K562 (cell line): ENCODE measurements around the gene SON. TPM values are rescaled to one million over a fixed set of nuclear protein-coding genes. Genes with fewer than 3 reads are reported as not detected.

ENCODE experiments used
- ATF7 ChIP-seq: fragments of 450-650 bp; IDR thresholded peaks from 2 replicates; pipeline ENCODE4 v1.7.1; 2014; ENCODE audit warnings: mild to moderate bottlenecking, moderate library complexity
- DPF2 ChIP-seq: fragments of 450-650 bp; IDR thresholded peaks from 2 replicates; pipeline ENCODE4 v1.6.1; 2016
- HNRNPK ChIP-seq: fragments of 200-400 bp; formaldehyde crosslinking; IDR thresholded peaks from one replicate; pipeline ENCODE4 v1.6.1; 2018; ENCODE audit warnings: mild to moderate bottlenecking, low read depth, low read length; ENCODE audit not compliant: poor library complexity, severe bottlenecking
- KDM1A ChIP-seq, 2 experiments: fragments of 450-650 bp; IDR thresholded peaks; 2 replicates each; pipeline ENCODE4 v1.6.1; 2016; ENCODE audit warnings: mild to moderate bottlenecking in 2 of 2
- KLF1 ChIP-seq: fragments of 450-650 bp; IDR thresholded peaks from 2 replicates; pipeline ENCODE4 v1.6.1; 2016; ENCODE audit warnings: missing genetic modification characterization, missing compliant biosample characterization
- MYNN ChIP-seq, 2 experiments: sonication (generic); formaldehyde crosslinking in 1 of 2; IDR thresholded peaks; 2 replicates each; pipeline versions ENCODE4 v1.5.0 to v1.6.1; 2016 to 2020; ENCODE audit warnings: antibody characterized with exemption in 1 of 2, missing genetic modification reagents in 1 of 2
- NCOA1 ChIP-seq: fragments of 450-650 bp; IDR thresholded peaks from 2 replicates; pipeline ENCODE4 v1.6.1; 2016; ENCODE audit warnings: low read depth
- NFIC ChIP-seq: fragments of 450-650 bp; IDR thresholded peaks from 2 replicates; pipeline ENCODE4 v1.6.1; 2017; ENCODE audit warnings: mild to moderate bottlenecking, inconsistent platforms
- SMAD2 ChIP-seq: fragments of 150-350 bp; IDR thresholded peaks from 2 replicates; pipeline ENCODE4 v1.6.1; 2014; ENCODE audit warnings: low read depth, mild to moderate bottlenecking, low read length
- STAT5B ChIP-seq: fragments of 250-450 bp; sonication (Bioruptor Pico); IDR thresholded peaks from 2 replicates; pipeline ENCODE4 v1.8.0; 2021; ENCODE audit warnings: mild to moderate bottlenecking, inconsistent platforms
- XRCC3 ChIP-seq: fragments of 450-650 bp; IDR thresholded peaks from 2 replicates; pipeline ENCODE4 v1.6.1; 2017; ENCODE audit warnings: mild to moderate bottlenecking, moderate library complexity
- ZKSCAN1 ChIP-seq: fragments of 150-350 bp; IDR thresholded peaks from 2 replicates; pipeline ENCODE4 v1.6.1; 2016; ENCODE audit warnings: low read depth, low read length
- ZNF124 ChIP-seq: sonication (generic); formaldehyde crosslinking; IDR thresholded peaks from 2 replicates; pipeline ENCODE4 v1.8.1; 2022; ENCODE audit warnings: missing genetic modification reagents
- ZNF347 ChIP-seq: fragments of 450-650 bp; formaldehyde crosslinking; IDR thresholded peaks from 2 replicates; pipeline ENCODE4 v1.4.0; 2020; ENCODE audit warnings: low read depth, mild to moderate bottlenecking, moderate library complexity
- ZNF354B ChIP-seq: fragments of 250-450 bp; sonication (Bioruptor Pico); IDR thresholded peaks from 2 replicates; pipeline ENCODE4 v1.4.0; 2020
- polyA plus RNA-seq, 8 experiments: library from polyadenylated mRNA; depleted of rRNA in 4 of 8; stranded (reverse) in 5 of 8; unstranded in 3 of 8; fragments of >200 nt; fragmentation: Nextera tagmentation in 2 of 8; fragmentation: Illumina TruSeq in 1 of 8; extraction: Ambion mirVana in 2 of 8; extraction: Trizol in 1 of 8; gene quantifications; 2 replicates each; pipeline versions ENCODE4 v1.2.1 to v1.2.3, GENCODE V29; 2011 to 2014; ENCODE audit warnings: inconsistent platforms in 1 of 8, missing spikeins in 1 of 8
- total RNA-seq, 7 experiments: library from RNA; depleted of rRNA in 6 of 7; stranded (reverse); fragments of >200 nt in 6 of 7; fragmentation: Illumina TruSeq in 2 of 7; extraction: Trizol in 2 of 7; gene quantifications; 2 replicates each; pipeline versions ENCODE4 v1.2.1 to v1.2.3, GENCODE V29; 2011 to 2021; ENCODE audit warnings: low replicate concordance in 1 of 7
- TF ChIP-seq, protein P1 (sequence below), 3 experiments: IDR thresholded peaks in 2 of 3; conservative IDR thresholded peaks in 1 of 3; 2 replicates each; pipeline ENCODE4 v1.5.1; 2011 to 2012; ENCODE audit warnings: low read length in 3 of 3, mild to moderate bottlenecking in 3 of 3, control low read depth in 2 of 3, improper control_type of control experiment in 1 of 3, inconsistent platforms in 1 of 3, low read depth in 1 of 3, mixed read lengths in 1 of 3, moderate library complexity in 1 of 3; ENCODE audit not compliant: insufficient read depth in 2 of 3
- TF ChIP-seq, protein P2 (sequence below): fragments of 450-650 bp; formaldehyde crosslinking; IDR thresholded peaks from 2 replicates; pipeline ENCODE4 v1.4.0; 2022; ENCODE audit warnings: missing genetic modification characterization
- TF ChIP-seq, protein P3 (sequence below): fragments of 450-650 bp; IDR thresholded peaks from 2 replicates; pipeline ENCODE4 v1.6.1; 2016; ENCODE audit warnings: missing biosample characterization, missing genetic modification characterization
- TF ChIP-seq, protein P4 (sequence below): IDR thresholded peaks from 2 replicates; pipeline ENCODE4 v1.6.1; 2011; ENCODE audit not compliant: insufficient read length; ENCODE audit errors: extremely low read depth
- TF ChIP-seq, protein P5 (sequence below): IDR thresholded peaks from 2 replicates; pipeline ENCODE4 v1.6.1; 2014; ENCODE audit warnings: antibody characterized with exemption

The SON gene
- total and polyA plus RNA-seq, 9 of the 15 experiments (the other 6 are each of a cell fraction or from before 2014, with no cell fraction given): 105 to 742 (median 187) TPM

DNA sequence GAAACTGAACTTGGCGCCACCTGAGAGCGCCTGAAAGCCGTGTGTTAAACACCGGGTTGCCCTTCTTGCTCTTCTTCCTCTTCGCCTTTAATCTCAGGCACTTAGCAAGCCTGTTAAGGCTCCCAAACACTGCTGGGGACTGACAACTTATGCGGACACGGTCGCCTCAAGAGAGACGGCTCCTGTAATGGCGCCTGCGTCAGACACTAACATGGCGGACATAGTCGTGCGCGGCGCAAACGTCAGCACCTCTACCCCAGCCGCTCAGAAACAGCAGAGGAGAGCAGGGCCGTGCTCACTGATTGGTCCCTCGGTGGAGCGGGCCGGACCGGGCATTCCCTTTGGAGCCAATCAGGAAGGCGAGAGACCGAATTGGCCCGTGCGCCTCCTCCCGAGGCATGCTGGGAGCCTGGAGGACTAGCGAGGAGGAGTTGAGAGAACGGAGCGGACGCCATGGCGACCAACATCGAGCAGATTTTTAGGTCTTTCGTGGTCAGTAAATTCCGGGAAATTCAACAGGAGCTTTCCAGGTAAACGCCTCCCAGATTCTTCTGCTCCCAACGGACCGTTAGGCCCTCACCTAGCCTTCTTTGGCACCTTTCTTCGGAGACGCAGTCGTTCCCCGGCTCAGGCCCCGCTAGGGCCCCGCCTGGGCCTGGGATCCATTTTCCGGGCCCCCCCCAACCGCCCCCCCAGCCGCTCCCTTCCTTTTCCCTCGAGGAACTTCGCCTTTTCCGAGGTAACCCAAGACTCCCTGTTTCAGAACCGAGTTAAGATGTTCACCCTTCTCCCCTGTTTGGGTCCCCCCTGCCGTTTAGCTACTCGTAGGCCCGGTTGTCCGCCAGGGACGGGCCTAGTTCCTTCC is at the start of gene SON (continued):
- TF ChIP-seq SMAD2 (no peak), KDM1A (IDR thresholded peaks at IDR 0.05) (no peak), NCOA1 (peak; percentile 23; the same call in 1 of the 2 replicates), DPF2 (peak; percentile 50), ATF7 (peak; percentile 90), XRCC3 (no peak), KLF1 (tag) (no peak), NFIC (no peak), STAT5B (CRISPR knock-in tag) (no peak), ZNF124 (CRISPR knock-in tag) (no peak), HNRNPK (no peak), ZNF354B (no peak), ZNF347 (no peak), MYNN (IDR thresholded peaks at IDR 0.05) (no peak), MYNN (CRISPR knock-in tag; IDR thresholded peaks at IDR 0.05) (no peak), ZKSCAN1 (peak; percentile 14; the same call in 1 of the 2 replicates)
- TF ChIP-seq, protein P1, sequence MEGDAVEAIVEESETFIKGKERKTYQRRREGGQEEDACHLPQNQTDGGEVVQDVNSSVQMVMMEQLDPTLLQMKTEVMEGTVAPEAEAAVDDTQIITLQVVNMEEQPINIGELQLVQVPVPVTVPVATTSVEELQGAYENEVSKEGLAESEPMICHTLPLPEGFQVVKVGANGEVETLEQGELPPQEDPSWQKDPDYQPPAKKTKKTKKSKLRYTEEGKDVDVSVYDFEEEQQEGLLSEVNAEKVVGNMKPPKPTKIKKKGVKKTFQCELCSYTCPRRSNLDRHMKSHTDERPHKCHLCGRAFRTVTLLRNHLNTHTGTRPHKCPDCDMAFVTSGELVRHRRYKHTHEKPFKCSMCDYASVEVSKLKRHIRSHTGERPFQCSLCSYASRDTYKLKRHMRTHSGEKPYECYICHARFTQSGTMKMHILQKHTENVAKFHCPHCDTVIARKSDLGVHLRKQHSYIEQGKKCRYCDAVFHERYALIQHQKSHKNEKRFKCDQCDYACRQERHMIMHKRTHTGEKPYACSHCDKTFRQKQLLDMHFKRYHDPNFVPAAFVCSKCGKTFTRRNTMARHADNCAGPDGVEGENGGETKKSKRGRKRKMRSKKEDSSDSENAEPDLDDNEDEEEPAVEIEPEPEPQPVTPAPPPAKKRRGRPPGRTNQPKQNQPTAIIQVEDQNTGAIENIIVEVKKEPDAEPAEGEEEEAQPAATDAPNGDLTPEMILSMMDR (IDR thresholded peaks at IDR 0.05 in 2 of 3, conservative IDR thresholded peaks at IDR 0.05 in 1 of 3; ENCODE audit: insufficient read depth in 2 of 3, low read depth in 1 of 3, low read length in 3 of 3): no peak
- TF ChIP-seq, protein P2, sequence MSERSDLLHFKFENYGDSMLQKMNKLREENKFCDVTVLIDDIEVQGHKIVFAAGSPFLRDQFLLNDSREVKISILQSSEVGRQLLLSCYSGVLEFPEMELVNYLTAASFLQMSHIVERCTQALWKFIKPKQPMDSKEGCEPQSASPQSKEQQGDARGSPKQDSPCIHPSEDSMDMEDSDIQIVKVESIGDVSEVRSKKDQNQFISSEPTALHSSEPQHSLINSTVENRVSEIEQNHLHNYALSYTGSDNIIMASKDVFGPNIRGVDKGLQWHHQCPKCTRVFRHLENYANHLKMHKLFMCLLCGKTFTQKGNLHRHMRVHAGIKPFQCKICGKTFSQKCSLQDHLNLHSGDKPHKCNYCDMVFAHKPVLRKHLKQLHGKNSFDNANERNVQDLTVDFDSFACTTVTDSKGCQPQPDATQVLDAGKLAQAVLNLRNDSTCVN: 0 out of 2 replicates have a peak, but pooled peaks have one; percentile 34
- TF ChIP-seq, protein P3, sequence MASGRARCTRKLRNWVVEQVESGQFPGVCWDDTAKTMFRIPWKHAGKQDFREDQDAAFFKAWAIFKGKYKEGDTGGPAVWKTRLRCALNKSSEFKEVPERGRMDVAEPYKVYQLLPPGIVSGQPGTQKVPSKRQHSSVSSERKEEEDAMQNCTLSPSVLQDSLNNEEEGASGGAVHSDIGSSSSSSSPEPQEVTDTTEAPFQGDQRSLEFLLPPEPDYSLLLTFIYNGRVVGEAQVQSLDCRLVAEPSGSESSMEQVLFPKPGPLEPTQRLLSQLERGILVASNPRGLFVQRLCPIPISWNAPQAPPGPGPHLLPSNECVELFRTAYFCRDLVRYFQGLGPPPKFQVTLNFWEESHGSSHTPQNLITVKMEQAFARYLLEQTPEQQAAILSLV (tag): no peak
- TF ChIP-seq, protein P4, sequence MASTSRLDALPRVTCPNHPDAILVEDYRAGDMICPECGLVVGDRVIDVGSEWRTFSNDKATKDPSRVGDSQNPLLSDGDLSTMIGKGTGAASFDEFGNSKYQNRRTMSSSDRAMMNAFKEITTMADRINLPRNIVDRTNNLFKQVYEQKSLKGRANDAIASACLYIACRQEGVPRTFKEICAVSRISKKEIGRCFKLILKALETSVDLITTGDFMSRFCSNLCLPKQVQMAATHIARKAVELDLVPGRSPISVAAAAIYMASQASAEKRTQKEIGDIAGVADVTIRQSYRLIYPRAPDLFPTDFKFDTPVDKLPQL: peak; percentile 78
- TF ChIP-seq, protein P5, sequence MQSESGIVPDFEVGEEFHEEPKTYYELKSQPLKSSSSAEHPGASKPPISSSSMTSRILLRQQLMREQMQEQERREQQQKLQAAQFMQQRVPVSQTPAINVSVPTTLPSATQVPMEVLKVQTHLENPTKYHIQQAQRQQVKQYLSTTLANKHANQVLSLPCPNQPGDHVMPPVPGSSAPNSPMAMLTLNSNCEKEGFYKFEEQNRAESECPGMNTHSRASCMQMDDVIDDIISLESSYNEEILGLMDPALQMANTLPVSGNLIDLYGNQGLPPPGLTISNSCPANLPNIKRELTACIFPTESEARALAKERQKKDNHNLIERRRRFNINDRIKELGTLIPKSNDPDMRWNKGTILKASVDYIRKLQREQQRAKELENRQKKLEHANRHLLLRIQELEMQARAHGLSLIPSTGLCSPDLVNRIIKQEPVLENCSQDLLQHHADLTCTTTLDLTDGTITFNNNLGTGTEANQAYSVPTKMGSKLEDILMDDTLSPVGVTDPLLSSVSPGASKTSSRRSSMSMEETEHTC: no peak
